ENCODE data around the gene C1orf159.
A peak's percentile ranks its signal among the peaks of the same experiment; 100 is the strongest.

C1orf159 gene

DNA sequence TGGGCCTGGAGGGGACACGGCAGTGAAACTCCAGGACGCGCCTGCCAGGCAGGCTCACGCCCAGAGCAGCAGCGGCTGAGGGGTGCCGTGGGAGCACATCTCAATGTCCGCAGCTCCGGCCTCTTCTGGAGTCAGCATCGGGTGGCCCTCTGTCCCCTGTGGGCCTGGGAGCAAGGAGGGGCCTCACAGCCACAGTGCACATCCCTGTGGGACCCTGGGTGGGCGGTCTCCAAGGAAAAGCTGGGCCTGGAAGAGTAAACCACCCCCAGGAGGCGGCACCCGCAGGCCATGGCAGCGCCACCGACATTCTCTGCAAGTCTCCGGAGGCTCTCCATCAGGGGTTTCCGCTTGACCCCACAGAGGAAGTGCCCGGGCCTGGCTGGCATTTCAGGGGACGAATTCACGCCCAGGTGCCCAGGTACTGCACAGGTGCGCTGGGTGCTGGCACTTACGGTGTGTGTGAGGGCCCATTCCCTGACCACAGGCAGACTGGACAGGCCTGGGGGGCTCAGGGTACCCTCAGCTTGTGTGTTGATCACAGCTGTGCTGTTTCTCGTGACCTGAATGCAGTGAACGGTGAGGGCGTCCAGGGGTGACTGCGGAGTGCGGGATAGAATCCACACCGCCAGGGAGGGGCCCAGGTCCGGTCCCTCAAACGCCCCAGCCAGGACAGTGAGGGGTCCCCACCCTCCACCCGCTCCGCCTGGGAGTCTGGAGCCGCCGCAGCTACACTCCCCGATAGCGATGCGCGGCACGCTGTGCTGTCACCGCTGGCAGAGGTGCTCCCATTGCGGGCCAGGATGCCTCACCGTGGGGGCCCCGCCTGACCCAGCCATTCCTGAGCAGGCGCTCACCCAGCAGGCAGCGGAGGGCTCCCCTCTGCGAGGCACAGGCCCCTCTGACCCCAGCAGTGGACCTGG is 25.2 kb downstream of the C1orf159 start:
- no peak for DNase-seq

DNA sequence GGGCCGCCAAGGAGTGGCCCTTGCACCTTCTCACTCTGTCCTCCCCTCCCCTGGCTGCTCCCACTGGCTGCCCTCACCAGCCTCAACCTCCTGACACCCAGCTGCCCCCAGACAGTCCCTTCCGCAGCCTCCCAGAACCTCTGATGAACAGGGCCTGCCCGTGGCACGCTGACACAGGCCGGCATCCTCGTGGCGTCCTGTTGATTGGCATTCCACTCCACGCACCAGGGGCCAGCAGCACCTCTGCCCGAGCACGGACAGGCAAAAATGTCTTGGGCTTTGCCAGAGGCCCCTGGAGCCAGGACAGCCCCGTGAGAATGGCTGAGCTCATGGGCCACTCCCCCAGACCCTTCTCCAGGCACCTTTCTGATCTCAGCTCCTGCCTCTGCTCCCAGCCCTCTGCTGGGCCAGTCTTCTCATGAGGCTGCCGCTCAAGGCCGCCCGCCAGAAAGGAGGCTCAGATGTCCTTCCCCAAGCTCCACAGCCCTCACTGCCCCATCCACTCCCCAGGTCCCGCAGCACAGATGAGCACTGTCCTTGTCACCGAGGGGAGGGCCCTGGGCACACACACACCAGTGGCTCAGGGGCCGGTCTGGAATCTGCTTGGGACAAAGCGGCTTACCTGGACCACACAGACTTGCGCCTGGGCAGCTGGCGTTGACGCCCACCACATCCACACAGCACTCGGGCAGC is 26.0 kb downstream of the C1orf159 start:
- DNase-seq: no peak

DNA sequence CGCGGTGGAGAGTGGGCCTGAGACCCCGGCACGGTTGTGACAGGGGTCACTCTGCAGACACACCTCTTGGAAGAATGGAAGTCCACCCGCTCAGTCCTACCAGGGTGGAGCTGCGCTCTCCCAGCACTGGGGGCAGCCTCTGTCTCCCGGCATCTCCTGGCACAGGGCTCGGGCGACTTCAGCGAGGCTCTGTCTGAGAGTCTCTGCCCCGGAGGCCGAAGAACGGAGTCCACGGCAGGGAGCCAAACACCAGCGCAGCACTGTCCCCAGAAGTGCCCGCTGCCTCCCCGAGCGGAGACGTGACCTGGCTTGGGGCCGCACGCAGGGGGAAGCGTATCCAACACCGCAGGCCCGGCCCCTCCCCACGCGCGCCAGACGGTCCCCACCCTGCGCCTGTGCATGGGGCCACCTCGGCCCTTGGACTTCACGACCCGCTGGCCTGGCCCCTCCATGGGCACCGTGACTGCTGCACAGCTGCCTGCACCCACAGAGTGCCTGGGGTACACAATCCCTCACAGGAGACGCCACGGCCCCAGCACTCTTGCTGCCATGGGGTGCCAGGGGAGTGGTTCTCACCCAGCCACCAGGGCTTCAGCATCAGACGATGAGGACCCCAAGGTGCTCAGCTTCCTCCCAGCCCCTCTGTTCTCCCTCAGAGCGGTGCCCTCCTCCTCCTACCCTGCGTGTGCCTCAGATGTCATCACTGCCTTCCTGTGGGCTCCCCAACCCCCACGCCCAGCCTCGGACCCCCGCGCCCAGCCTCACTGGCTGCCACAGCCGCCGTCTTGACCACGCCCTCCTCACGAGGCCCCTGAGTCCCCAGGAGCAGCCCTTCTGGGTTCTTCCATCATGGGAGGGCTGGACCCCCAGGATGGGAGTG is 26.8 kb downstream of the C1orf159 start:
- DNase-seq: no peak

DNA sequence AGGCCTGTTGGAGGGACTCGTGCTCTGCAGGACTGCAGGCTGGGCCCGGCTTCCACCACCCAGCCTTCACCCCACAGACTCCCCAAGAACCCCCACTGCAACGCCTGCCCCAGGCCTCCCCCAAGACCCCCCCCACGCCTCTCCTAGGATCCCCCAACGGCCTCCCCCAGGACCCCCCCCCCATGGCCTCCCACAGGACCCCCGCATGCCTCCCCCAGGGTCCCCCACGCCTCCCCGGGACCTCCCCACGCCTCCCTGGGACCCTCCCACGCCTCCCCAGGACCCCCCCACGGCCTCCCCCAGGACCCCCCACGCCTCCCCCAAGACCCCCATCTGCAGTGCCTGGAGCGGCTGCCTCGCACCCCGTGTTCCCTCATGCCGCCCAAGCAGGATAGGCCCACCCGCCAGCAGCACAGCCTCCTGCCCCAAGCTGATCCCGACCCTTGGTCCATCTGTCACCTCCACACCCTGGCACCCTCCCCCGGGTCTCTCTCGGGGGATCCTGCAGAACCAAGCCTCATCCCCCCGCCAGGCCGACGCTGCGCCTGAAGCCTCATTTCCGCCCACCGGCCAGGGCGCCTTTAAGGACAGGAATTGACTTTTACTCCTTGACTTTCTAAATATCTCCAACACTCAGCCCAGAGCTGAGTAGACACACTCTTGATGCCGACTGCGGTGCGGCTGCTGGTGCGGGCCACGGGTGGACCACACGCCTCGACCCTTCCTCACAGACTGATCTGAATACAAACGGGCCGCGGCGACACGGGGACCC is 27.7 kb downstream of the C1orf159 start:
- no peak for DNase-seq

DNA sequence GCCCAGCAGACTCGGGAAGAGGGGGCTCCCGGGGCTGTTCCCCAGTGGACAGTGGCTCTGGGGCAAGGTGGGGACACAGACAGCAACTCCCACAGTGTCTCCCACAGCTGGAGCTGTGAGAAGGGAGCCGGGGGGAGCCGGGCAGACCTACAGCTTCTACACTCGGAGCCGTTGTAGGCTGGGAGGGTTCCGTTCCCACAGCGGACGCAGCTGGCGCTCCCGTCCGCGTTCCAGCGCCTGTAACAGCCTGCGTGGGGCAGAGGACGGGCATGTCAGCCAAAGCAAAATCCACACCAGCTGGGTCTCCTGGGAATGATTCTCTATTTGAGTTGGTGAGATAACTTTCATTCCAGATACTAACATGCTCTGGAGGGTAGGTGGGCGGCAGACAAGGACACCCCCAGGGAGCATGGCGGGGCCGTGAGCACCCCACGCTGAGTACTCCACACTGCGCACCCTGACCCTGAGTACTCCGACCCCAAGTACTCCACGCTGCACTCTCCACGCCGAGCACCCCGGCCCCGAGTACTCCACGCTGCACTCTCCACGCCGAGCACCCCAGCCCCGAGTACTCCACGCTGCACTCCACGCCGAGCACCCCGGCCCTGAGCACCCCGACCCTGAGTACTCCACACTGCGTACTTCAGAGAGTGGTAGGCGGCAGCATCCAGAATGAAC is 28.4 kb downstream of the C1orf159 start:
- no peak for DNase-seq

DNA sequence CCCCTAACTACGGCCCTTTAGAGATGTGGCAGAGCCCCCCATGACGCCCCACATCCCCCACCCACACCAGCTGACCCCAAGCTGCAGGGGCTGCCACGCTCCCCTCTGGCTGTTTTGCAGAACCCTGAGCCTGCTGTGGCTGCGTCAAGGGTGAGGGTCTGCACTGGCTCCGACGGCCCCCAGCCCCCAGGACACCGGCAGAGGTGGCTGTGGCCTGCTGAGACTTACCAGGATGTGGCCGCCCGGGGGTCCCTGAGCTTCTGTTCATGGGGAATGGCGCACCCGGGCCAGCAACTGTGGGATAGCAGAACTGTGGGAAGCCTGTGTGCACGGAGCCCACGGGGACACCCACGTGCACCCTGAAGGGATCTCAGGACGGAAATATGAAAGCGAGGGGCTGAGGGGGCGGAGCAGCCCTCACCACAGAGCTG is 29.0 kb downstream of the C1orf159 start:
- DNase-seq: no peak

DNA sequence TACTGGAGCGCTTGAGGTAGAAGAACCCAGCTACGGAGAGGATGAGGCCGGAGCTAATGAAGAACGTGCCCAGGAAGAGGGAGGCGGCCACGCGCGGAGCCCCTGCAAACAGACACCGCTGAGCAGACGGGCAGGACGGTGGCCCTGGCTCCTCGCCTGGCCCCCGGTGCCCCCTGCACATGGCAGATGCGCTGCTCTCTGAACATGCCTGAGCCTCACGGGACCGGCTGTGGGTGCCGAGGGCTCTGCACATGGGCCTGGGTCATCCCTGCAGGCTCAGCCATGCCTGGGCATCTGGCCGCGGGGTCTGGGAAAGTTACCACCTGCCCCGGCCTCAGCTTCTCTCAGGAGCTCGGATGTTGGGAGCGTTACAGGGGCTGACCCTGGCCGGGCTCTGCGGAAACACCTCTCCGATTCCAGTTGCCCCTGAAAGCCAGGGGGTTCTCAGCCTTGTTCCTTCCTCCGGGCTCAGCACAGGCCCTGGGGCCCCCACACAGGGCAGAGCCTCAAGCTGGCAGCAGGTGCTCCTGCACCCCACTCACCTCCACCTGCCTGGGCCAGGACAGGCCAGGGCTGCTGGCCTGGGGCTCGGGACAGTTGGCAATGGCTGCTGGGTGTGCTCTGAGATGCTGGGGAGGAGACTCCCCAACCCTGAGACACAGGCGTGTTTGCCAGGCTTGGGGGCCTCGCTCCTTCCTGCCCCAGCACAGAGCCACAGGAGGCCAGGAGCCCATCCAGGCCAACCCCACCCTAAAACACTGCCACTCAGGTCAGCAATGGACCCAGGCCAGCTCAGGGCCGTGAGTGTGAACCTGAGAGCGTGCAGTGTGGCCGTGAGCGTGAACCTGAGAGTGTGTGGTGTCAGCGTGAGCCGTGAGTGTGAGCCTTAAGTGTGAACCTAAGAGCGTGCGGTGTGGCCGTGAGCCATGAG is 29.7 kb downstream of the C1orf159 start:
- no peak for DNase-seq

DNA sequence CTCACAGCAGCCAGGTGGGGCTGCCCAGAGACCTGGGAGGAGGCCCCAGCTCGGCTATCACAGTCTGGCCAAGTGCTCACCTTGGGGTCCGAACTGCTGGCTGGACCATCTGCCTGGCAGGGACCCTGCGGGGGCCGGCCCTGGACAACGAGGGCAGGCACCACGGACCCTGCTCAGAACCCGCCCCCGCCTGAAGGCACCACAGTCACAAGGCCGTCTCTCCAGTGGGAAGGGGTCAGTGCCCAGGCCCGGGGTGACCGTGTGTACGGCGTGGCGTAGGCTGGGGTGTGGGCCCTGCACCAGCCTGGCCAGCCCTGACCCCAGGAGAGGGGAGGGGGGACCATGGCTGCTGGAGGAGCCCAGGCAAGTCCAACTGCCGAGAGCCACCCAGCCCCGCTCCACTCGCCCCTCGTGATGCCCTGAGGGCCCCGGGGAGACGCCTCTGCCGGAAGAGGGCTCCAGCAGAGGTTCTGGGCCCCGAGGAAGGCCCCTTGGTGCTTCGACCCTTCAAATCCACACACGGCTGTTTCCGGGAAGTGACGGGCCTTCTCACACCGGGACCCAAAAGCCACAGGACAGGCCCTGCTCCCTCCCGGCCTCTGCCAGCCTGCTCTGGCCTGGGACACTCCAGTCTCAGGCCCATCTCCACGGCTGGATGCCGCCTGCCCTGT is 30.6 kb downstream of the C1orf159 start:
- no peak for DNase-seq

DNA sequence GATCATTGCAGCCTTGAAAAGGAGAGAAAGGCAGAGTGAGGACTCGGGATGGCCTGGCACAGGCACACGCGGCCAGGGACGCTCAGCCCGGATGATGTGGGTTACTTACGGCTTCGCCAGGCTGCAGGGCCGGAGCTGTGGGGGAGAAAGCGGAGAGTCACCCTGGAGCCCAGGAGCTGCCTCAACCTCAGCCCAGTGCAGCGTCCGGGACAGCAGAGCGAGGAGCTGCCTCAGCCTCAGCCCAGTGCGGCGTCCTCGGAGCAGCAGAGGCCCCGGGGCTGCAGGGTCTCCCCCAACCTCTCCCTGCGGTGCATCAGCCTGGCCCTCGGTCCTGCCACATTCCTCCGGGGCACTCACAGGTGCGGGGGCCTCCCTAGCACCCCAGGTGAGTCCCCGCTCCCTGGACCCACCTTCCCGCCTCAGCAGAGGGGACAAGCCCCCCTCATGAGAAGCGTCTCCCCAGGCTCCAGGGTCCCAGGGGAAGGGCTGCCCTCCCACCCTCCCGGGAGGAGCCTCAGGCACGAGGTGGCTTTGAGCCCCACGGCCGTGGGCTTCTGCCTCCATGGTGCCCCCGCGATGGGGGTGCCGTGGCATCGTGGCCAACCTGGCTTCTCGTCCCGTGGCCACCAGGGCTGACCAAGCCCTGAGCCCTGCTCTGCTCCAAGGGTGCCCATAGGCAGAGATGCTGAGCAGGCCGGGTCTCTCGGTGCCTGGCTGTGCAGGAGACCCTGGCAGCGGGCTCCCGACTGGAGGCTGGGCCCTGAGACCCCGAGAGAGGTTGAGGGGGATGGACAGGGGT is 31.3 kb downstream of the C1orf159 start:
- no peak for DNase-seq

DNA sequence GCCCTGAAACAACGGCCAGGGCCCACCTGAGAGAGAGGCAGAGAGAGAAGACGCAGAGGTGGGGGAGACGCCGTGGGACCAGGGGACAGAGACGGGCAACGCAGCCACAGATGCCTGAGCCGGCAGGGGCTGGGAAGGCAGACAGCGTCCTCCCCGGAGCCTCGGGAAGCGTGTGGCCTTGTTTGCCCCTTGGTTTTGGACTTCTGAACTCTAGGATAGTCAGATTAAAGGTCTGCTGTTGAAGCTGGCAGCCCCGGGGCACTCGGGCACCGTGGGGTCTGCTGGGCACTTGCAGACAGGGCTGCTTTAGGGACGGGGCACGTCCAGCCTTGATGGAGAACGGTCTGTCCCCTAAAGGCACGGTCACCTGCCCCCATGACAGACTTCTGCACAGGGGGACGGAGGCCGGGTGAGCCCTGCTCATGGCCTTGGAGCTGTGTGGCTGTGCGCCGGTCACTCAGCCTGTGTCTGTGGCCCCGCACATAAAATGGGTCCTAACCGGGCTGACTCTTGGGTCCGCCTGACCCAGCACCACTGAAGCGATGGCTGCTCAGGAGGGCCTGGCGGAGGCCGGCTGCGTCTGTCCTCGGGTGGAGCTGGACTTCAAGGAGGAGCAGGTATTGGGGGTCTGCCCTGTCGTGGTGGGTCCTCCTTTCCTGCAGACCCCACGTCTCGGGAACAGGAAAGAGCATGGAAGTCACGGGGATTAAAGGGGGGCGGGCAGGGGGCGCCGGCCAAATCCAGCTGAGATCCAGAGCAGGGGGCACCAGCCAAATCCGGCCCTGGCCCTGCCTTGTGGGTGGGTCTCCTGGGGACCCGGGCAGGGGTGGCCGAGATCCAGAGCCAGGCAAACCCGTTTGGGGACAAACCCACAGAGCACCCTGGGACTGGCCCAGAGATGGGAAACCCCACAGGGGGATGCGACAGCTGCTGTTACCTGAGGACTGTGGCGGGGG is 32.2 kb downstream of the C1orf159 start:
- no peak for DNase-seq

DNA sequence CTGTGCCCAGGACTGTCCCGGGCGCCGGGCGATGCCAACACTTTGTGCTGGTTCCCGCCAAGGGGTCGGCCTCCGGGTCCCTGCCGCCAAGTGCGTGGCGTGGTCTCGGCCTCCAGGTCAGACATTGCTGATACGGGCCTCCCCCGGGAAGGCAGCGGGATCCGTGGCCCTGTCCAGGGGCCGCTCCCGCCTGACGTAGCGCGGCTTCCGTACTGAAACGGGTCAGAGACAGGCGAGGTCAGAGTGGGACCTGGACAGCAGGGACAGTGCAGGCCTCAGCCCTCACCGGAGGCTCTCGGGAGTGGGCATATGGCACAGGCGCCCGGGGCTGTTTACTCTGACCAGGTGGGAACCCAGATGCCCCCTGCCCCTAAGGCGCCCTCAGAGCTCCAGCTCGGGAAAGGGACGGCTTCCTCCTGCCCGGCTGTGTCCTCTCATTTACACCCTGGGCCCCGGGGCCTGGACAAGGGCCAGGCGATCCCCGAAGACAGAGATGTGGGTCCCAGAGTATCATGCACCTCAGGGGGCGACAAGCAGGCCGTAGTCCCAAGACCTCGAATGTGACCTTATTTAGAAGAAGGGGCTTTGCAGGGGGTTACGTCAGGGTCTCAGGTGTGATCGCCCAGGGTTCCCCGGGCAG is 33.0 kb downstream of the C1orf159 start:
- no peak for DNase-seq

DNA sequence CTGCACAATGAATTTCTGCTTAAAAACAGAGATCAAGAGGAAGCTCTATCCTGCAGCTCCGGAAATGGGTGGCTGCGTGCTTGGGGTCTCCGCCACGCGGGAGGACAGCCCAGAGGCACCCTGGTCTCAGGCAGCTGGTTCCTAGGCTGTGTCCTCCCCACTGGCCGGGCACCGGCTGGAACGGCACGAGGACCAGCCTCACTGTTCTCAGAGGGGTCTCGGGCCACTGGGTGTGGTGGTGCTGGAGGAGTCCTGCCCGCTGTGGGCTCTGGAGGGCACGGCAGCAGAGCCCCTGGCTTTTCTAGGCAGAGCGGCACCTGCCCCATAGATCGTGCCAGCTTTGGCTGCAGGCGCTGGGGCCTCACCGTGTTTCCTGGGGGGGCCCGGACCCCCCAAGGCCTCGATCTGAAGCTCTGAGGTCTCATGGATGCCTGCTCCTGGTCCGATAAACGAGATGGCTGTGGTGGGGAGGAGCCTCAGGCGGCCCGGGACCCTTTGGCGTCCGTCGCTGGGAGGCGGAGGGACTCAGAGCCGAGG is 33.6 kb downstream of the C1orf159 start:
- no peak for DNase-seq

DNA sequence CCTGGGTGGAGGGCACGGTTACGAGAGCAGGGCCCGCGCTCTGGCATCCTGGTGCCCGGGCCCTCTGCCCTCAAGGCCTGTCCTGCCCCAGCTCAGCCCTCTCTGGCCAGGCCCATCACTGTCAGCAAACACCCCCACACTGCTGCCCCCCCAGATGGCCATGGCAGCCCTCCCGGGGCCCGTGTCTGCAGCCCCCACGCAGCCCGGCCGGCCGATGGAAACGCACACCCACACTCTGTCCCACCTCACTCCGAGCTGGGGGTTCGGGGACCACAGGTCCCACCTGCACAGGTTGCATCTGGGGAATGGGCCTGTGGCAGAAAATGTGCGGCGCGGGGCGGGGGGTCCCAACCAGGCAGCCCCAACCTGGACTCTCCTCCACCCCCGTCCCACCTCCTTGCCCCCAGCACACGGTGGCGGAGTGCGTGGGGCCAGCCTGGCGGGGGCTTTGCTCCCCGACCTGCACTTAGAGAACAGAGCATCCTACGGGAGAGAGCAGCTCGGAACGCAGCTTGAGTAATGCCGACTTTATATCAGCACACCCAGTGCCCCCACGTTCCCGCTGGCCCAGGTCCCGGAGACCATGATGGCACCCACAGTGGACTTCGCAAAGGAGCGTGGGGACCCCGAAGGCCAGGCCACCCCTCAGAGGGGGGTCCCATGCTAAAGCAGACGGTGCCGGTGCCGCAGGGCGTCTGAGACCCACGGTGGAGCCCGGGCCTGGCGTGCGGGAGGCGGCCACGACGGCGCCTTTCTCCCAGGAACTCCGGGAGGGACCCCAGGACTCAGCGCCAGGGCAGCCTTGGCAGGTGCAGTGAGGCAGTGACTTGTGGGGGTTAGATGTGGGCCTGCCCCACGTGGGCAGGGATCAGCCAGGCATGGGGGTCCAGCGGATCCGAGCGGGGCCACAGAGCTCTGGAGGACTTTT is 34.3 kb downstream of the C1orf159 start:
- no peak for DNase-seq

DNA sequence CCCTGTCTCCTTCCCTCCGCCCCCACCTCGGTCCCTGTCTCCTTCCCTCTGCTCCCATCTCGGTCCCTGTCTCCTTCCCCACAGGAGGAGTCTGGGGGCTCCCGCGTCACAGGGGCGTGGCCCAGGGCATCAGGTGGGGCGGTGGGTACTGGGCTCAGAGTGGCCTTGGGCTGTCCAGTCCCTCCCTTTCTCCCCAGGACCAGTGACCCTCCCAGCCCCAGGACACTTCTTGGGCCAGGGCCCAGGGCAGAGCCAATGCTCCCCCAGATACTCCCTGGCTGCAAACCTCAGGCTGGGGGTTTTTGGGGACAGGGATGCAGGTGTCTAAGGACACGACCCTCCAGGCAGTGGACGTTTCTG is 35.0 kb downstream of the C1orf159 start:
- no peak for DNase-seq

DNA sequence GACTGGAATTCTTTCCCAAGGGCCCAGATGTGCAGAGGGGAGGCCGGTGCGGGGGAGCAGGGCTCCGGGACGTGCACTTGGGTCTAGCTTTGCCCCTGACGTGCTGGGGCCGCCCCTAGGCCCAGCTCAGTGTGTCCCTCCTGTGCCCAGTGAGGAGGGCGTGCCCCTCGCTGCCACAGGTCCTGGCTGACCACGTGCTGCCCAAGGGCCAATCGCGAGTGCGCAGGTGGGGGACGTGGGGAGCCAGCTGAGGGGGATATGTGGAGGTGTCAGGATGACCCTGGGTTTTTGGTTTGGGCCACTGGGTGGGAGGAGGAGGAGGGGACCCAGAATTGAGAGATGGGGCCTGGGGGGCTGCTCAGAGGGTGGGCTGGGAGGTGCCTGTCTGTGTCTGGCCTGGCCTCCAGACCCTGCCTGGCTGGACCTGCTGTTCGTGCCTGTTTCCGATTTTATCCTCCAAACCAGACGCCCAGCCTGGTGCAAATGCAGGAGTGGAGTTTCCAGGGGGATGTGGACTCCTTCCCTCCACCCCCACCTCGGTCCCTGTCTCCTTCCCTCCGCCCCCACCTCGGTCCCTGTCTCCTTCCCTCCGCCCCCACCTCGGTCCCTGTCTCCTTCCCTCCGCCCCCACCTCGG is 35.6 kb downstream of the C1orf159 start:
- DNase-seq: peak; percentile 33

Data from NCI-H2171 (cell line).